CD8-positive, alpha-beta memory T cell (primary cell): ENCODE measurements around the gene CENPW. TPM values are rescaled to one million over a fixed set of nuclear protein-coding genes. Genes with fewer than 3 reads are reported as not detected.

Experiments used
- CTCF ChIA-PET: fragments of 350-600 bp; sonication (Branson Sonifier 250); formaldehyde crosslinking; loops from one replicate; lab custom pipeline; 2021; ENCODE audit warnings: antibody characterized with exemption; lab: Charles Lee
- POLR2A ChIA-PET: fragments of 350-600 bp; sonication (Branson Sonifier 250); formaldehyde crosslinking; loops from one replicate; lab custom pipeline; 2021; ENCODE audit warnings: antibody characterized with exemption; lab: Charles Lee
- DNase-seq, 5 donors: peaks; one replicate each; pipeline versions ENCODE4 v3.0.0 to v3.0.0-alpha.2; 2020 to 2022; ENCODE audit warnings: mixed read lengths in 1 of 5
- H3K27ac ChIP-seq: one replicate; pipeline ENCODE4 v1.7.0; 2013; ENCODE audit warnings: low read depth, mild to moderate bottlenecking, low read length, moderate library complexity
- H3K27me3 ChIP-seq: 2 replicates; pipeline ENCODE4 v1.7.0; 2013; ENCODE audit warnings: low read length, mild to moderate bottlenecking; ENCODE audit not compliant: insufficient read depth, poor library complexity, severe bottlenecking
- H3K36me3 ChIP-seq: 2 replicates; pipeline ENCODE4 v1.7.0; 2013; ENCODE audit warnings: mild to moderate bottlenecking, low read length, moderate library complexity; ENCODE audit not compliant: insufficient read depth
- H3K4me1 ChIP-seq: 2 replicates; pipeline ENCODE4 v1.7.0; 2013; ENCODE audit warnings: mild to moderate bottlenecking, low read length, moderate library complexity; ENCODE audit not compliant: insufficient read depth
- H3K4me3 ChIP-seq: 2 replicates; pipeline ENCODE4 v1.7.0; 2013; ENCODE audit warnings: mild to moderate bottlenecking, low read length
- H3K9me3 ChIP-seq: 2 replicates; pipeline ENCODE4 v1.7.0; 2013; ENCODE audit warnings: mild to moderate bottlenecking, low read length
- H3K27ac Mint-ChIP-seq, 8 donors: one replicate each; pipeline ENCODE4 v1.8.0; 2020 to 2021; ENCODE audit warnings: mixed read lengths in 8 of 8, mild to moderate bottlenecking in 6 of 8, inconsistent platforms in 3 of 8, moderate library complexity in 3 of 8
- H3K27me3 Mint-ChIP-seq, 2 donors: one replicate each; pipeline ENCODE4 v1.8.0; 2020 to 2021; ENCODE audit warnings: mixed read lengths in 2 of 2, mild to moderate bottlenecking in 1 of 2, moderate library complexity in 1 of 2
- H3K36me3 Mint-ChIP-seq, 3 donors: one replicate each; pipeline ENCODE4 v1.8.0; 2020 to 2021; ENCODE audit warnings: mixed read lengths in 3 of 3, inconsistent platforms in 1 of 3, mild to moderate bottlenecking in 1 of 3
- H3K4me1 Mint-ChIP-seq, 3 donors: one replicate each; pipeline ENCODE4 v1.8.0; 2020 to 2021; ENCODE audit warnings: mixed read lengths in 3 of 3, inconsistent platforms in 1 of 3, mild to moderate bottlenecking in 1 of 3
- H3K4me3 Mint-ChIP-seq, 7 donors: one replicate each; pipeline ENCODE4 v1.8.0; 2020 to 2021; ENCODE audit warnings: mixed read lengths in 7 of 7, mild to moderate bottlenecking in 6 of 7, moderate library complexity in 4 of 7, inconsistent platforms in 2 of 7
- H3K9me3 Mint-ChIP-seq, 5 donors: one replicate each; pipeline ENCODE4 v1.8.0; 2020 to 2022; ENCODE audit warnings: mixed read lengths in 5 of 5, mild to moderate bottlenecking in 3 of 5, moderate library complexity in 2 of 5, inconsistent platforms in 1 of 5
- polyA plus RNA-seq: library from polyadenylated mRNA; unstranded; fragments of 300-500 nt; fragmentation: Illumina TruSeq; gene quantifications from one replicate; pipeline ENCODE4 v1.2.3, GENCODE V29; 2021
- total RNA-seq, 2 experiments: library from RNA; stranded (reverse); gene quantifications; one replicate each; pipeline ENCODE4 v1.2.3, GENCODE V29; 2021

CENPW gene
- total RNA-seq (10 to 100 TPM; 50.0 to 54.1 TPM), polyA plus RNA-seq (3.1 TPM)

DNA sequence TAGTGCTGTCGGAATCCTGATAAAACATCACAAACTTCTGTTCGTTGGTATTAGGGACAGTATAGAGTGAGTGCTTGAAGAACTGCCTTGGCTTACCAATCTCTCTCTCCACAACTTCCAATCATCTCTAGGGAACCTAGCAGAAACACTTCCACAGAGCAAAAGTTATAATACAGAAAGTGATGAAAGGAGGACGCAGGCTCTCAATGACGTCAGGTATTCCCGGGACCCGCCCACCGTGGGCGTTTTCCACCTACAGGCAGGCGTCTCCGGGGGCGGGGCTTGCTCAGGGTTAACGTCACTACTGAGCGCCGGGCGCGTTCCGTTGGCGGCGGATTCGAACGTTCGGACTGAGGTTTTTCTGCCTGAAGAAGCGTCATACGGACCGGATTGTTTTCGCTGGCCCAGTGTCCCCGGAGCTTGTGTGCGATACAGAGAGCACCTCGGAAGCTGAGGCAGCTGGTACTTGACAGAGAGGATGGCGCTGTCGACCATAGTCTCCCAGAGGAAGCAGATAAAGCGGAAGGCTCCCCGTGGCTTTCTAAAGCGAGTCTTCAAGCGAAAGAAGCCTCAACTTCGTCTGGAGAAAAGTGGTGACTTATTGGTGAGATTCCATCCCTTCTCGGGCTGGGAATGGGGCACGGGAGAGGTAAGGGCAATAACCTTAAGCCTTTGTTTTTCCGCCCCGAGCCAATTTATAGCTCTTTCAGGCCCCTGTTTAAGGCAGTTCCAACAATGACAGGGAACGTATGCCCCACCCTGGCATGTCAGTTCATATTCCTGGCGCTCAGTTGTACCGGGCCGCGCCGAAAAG, at the start of gene CENPW:
TSS of gene CENPW (plus strand) at position 320 of the 814 bp plus-strand sequence. CDS start at position 479, 159 bp downstream.
- Histone ChIP-seq H3K4me3 (peak within 1 kb of the TSS; percentile 84), H3K36me3 (no peaks in the 10 kb centered on the region), H3K4me1 (peaks cover 9% of the 10 kb centered on the region), H3K9me3 (no peaks in the 10 kb centered on the region), H3K27ac (peak within 1 kb of the TSS; percentile 51), H3K27me3 (no peaks in the 10 kb centered on the region)
- no peak within 1 kb of the TSS for H3K4me3 Mint-ChIP-seq
- no peaks in the 10 kb centered on the region for H3K9me3 Mint-ChIP-seq
- peak; percentile 70 to 91 (median 82) for DNase-seq
- CTCF ChIA-PET = no interaction called here
- POLR2A ChIA-PET = no interaction called here
- peak within 1 kb of the TSS in 3 of 8 donors; percentile 22 to 76 (median 70) for H3K27ac Mint-ChIP-seq
- no peaks in the 10 kb centered on the region for H3K36me3 Mint-ChIP-seq
- peaks cover 8 to 14% (median 9%) of the 10 kb centered on the region in 3 donors for H3K4me1 Mint-ChIP-seq
- no peaks in the 10 kb centered on the region for H3K27me3 Mint-ChIP-seq

GRCh38 chr6:126293891-126294524, 45.9 kb upstream of the CENPW start:
- DNase-seq = no peak
- ChIA-PET POLR2A (no interaction called here), CTCF (no interaction called here)
- H3K4me1 Mint-ChIP-seq = no peaks in the 10 kb centered on the region
- no peak overlapping the region for H3K27ac Mint-ChIP-seq
- no peaks in the 10 kb centered on the region for H3K4me1 ChIP-seq
- H3K27me3 ChIP-seq = no peaks in the 10 kb centered on the region
- no peaks in the 10 kb centered on the region for H3K9me3 ChIP-seq
- no peaks in the 10 kb centered on the region for H3K36me3 Mint-ChIP-seq
- H3K4me3 Mint-ChIP-seq = no peak overlapping the region
- no peak overlapping the region for H3K27ac ChIP-seq
- H3K4me3 ChIP-seq = no peak overlapping the region
- H3K27me3 Mint-ChIP-seq = peaks cover 0 to 3% of the 10 kb centered on the region in 2 donors
- no peaks in the 10 kb centered on the region for H3K36me3 ChIP-seq
- H3K9me3 Mint-ChIP-seq = peaks cover 0 to 2% (median 0%) of the 10 kb centered on the region in 5 donors

- Histone ChIP-seq H3K4me1 (no peaks in the 10 kb centered on the region), H3K4me3 (no peak overlapping the region), H3K27ac (no peak overlapping the region), H3K36me3 (no peaks in the 10 kb centered on the region), H3K27me3 (no peaks in the 10 kb centered on the region), H3K9me3 (no peaks in the 10 kb centered on the region)
- POLR2A ChIA-PET = no interaction called here
- peaks cover 0 to 3% of the 10 kb centered on the region in 2 donors for H3K27me3 Mint-ChIP-seq
- no peak overlapping the region for H3K27ac Mint-ChIP-seq
- H3K4me3 Mint-ChIP-seq = peak overlapping the region in 1 of 7 donors; percentile 1
- peaks cover 7 to 15% (median 10%) of the 10 kb centered on the region in 3 donors for H3K4me1 Mint-ChIP-seq
- no peaks in the 10 kb centered on the region for H3K36me3 Mint-ChIP-seq
- peaks cover 0 to 6% (median 0%) of the 10 kb centered on the region in 5 donors for H3K9me3 Mint-ChIP-seq
- DNase-seq = no peak
- CTCF ChIA-PET = no interaction called here
These were observed 39.8 kb upstream of the CENPW start for GRCh38 chr6:126300126-126300525.

GRCh38 chr6:126300735-126301134, 39.2 kb upstream of the CENPW start:
- Histone ChIP-seq H3K4me3 (no peak overlapping the region), H3K27ac (no peak overlapping the region), H3K36me3 (no peaks in the 10 kb centered on the region), H3K9me3 (no peaks in the 10 kb centered on the region), H3K27me3 (no peaks in the 10 kb centered on the region), H3K4me1 (no peaks in the 10 kb centered on the region)
- no peak overlapping the region for H3K27ac Mint-ChIP-seq
- peaks cover 0 to 6% (median 0%) of the 10 kb centered on the region in 5 donors for H3K9me3 Mint-ChIP-seq
- no peak for DNase-seq
- POLR2A ChIA-PET = no interaction called here
- CTCF ChIA-PET = no interaction called here
- peaks cover 7 to 15% (median 10%) of the 10 kb centered on the region in 3 donors for H3K4me1 Mint-ChIP-seq
- peak overlapping the region in 1 of 7 donors; percentile 31 for H3K4me3 Mint-ChIP-seq
- peaks cover 0 to 3% of the 10 kb centered on the region in 2 donors for H3K27me3 Mint-ChIP-seq
- no peaks in the 10 kb centered on the region for H3K36me3 Mint-ChIP-seq

GRCh38 chr6:126302191-126302590, 37.7 kb upstream of the CENPW start:
- no peaks in the 10 kb centered on the region for H3K36me3 ChIP-seq
- no peaks in the 10 kb centered on the region for H3K9me3 ChIP-seq
- ChIA-PET CTCF (no interaction called here), POLR2A (no interaction called here)
- no peaks in the 10 kb centered on the region for H3K4me1 ChIP-seq
- no peak overlapping the region for H3K27ac ChIP-seq
- no peaks in the 10 kb centered on the region for H3K36me3 Mint-ChIP-seq
- H3K27me3 Mint-ChIP-seq = peaks cover 0 to 3% of the 10 kb centered on the region in 2 donors
- H3K4me1 Mint-ChIP-seq = peaks cover 7 to 15% (median 10%) of the 10 kb centered on the region in 3 donors
- H3K27me3 ChIP-seq = no peaks in the 10 kb centered on the region
- peaks cover 0 to 4% (median 0%) of the 10 kb centered on the region in 5 donors for H3K9me3 Mint-ChIP-seq
- no peak overlapping the region for H3K4me3 ChIP-seq
- H3K4me3 Mint-ChIP-seq = no peak overlapping the region
- no peak for DNase-seq
- H3K27ac Mint-ChIP-seq = no peak overlapping the region

- CTCF ChIA-PET = no interaction called here
- peaks cover 0 to 3% of the 10 kb centered on the region in 2 donors for H3K27me3 Mint-ChIP-seq
- H3K4me1 ChIP-seq = no peaks in the 10 kb centered on the region
- H3K4me3 ChIP-seq = no peak overlapping the region
- POLR2A ChIA-PET = no interaction called here
- H3K9me3 Mint-ChIP-seq = peaks cover 0 to 2% (median 0%) of the 10 kb centered on the region in 5 donors
- H3K9me3 ChIP-seq = no peaks in the 10 kb centered on the region
- no peak overlapping the region for H3K27ac ChIP-seq
- H3K27ac Mint-ChIP-seq = no peak overlapping the region
- H3K36me3 Mint-ChIP-seq = no peaks in the 10 kb centered on the region
- no peaks in the 10 kb centered on the region for H3K36me3 ChIP-seq
- no peak overlapping the region for H3K4me3 Mint-ChIP-seq
- no peaks in the 10 kb centered on the region for H3K4me1 Mint-ChIP-seq
- H3K27me3 ChIP-seq = no peaks in the 10 kb centered on the region
- DNase-seq = no peak
These were observed 32.1 kb upstream of the CENPW start for GRCh38 chr6:126307849-126308248.

DNA sequence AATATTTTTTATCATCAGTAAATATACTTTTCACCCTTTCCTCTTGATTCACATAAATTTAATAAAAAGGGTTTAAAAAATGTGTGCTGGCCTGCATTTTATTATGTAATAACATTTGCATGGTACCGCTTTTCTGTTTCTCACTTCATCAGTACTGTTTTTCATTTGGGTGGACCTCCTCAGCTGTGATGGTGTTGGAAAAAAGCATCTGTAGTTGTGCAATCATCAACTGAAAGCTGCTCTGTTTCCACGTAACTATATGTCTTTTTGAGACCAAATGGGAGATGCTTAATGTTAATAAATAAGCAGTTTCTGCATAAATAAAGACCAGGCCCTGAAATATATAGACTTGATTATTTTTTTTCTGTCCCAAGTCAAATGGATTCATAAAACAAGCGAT, 31.6 kb upstream of the CENPW start:
- no peak for DNase-seq
- Histone ChIP-seq H3K27me3 (no peaks in the 10 kb centered on the region), H3K36me3 (no peaks in the 10 kb centered on the region), H3K9me3 (no peaks in the 10 kb centered on the region), H3K4me3 (no peak overlapping the region), H3K27ac (no peak overlapping the region), H3K4me1 (no peaks in the 10 kb centered on the region)
- H3K27ac Mint-ChIP-seq = no peak overlapping the region
- POLR2A ChIA-PET = no interaction called here
- CTCF ChIA-PET = no interaction called here
- H3K9me3 Mint-ChIP-seq = peaks cover 0 to 2% (median 0%) of the 10 kb centered on the region in 5 donors
- H3K4me3 Mint-ChIP-seq = no peak overlapping the region
- H3K4me1 Mint-ChIP-seq = no peaks in the 10 kb centered on the region
- no peaks in the 10 kb centered on the region for H3K36me3 Mint-ChIP-seq
- peaks cover 0 to 3% of the 10 kb centered on the region in 2 donors for H3K27me3 Mint-ChIP-seq

DNA sequence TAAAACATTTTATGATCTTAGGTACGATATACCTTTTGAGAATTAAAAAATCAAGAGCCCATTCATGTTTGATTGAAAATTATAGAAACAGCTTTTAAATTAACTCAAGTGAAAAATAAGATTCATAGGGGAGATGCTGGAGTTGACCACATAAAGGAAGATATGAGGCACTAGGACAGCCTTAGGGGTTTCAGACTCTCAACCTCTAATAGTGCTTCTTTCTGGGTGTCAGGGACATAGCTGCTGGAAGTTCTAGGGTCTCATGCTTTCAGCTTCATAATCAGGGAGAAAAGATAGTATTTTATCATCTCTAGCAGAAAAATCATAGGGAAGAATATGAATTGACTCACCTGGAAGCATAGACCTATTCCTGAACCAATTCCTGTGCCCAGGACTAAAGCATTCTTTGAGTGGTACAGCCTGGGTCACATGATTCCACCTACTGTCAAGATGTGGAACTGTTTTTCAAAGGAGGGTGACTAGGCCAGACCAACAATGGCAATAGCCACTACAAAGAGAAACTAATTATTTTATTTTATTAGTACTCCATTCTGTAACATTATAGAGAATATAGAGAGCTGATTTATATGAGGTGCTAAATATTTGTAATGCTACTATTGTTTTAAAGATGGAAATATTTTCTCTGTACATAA, 27.8 kb upstream of the CENPW start:
- Histone ChIP-seq H3K9me3 (no peaks in the 10 kb centered on the region), H3K4me1 (no peaks in the 10 kb centered on the region), H3K36me3 (no peaks in the 10 kb centered on the region), H3K27me3 (no peaks in the 10 kb centered on the region), H3K4me3 (no peak overlapping the region), H3K27ac (no peak overlapping the region)
- Mint-ChIP-seq H3K27ac (no peak overlapping the region), H3K4me3 (no peak overlapping the region), H3K36me3 (no peaks in the 10 kb centered on the region), H3K27me3 (peaks cover 0 to 6% of the 10 kb centered on the region in 2 donors), H3K4me1 (no peaks in the 10 kb centered on the region), H3K9me3 (no peaks in the 10 kb centered on the region)
- ChIA-PET POLR2A (no interaction called here), CTCF (no interaction called here)
- DNase-seq = no peak
